GM18507 (cell line): ENCODE measurements around the gene S100P.

Source experiments
- DNase-seq: peaks from one replicate; pipeline ENCODE4 v3.0.0; 2011; ENCODE audit warnings: low read depth; ENCODE audit not compliant: insufficient read length; ENCODE audit errors: extremely low spot score
- FAIRE-seq: peaks from 2 replicates; lab custom pipeline; 2011; peaks lifted over from hg19 to GRCh38; lab: Jason Lieb, UNC

S100P gene

GRCh38 chr4:6694177-6694901, 661 bp downstream of the S100P start:
- DNase-seq (no peak), FAIRE-seq (no peak)

DNA sequence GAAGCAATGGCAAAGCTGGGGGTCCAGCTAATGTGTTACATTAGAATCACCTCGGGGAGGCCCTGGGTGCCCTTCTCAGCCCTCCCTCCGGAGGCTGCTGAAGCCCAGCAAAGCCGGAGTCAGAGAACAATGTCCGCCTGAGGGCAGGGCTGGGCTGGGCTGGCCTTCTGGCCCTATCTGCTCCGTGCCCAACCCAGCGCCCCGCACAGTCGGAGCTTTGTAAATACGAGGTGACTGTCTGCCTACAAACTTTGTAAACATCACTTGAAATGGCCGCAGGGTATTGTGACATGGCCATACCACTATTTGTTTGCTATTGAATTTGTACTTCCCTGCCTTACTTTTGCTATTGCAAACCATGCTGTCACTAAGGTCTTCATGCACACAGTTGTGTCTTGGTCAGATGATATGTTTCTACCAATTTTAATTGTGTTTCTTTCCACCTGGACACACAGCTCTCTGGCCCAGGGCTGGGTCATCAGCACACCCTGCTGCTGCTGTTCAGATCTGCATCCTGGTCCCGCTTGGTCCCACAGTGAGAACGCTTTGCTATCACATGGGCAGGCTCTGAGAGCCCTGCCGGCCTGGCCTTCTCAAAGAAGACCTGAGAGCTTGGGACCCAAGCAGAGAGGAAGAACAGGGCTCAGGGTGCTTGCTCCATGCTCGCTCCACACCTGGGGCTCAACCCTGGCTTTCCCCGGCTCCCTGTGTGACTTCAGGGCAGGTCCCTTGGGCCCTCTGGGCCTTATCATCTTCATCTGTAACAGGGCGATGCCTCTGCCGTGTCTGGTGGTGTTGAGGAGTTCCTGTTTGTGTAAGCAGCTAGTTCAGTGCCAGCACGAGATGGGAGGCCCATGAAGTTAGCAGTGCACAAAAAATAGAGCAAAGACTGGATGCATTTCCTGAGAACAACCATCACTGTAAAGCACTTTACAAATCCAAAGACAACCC, 2.3 kb downstream of the S100P start:
- no peak for DNase-seq

GRCh38 chr4:6696611-6697010, 2.9 kb downstream of the S100P start:
- FAIRE-seq (no peak), DNase-seq (no peak)

More for the DNA sequence above, 2.3 kb downstream of the S100P start:
- peak; percentile 24 for FAIRE-seq

- FAIRE-seq: no peak
Observed at GRCh38 chr4:6697131-6697530, 3.5 kb downstream of the S100P start.

GRCh38 chr4:6699388-6699787, 5.7 kb downstream of the S100P start:
- FAIRE-seq: no peak
- no peak for DNase-seq

More at GRCh38 chr4:6697131-6697530, 3.5 kb downstream of the S100P start:
- DNase-seq: no peak

- no peak for DNase-seq
- no peak for FAIRE-seq
Observed at GRCh38 chr4:6699903-6700302, 6.2 kb downstream of the S100P start.

GRCh38 chr4:6701371-6701770, 7.7 kb downstream of the S100P start:
- DNase-seq: no peak
- FAIRE-seq: no peak

DNA sequence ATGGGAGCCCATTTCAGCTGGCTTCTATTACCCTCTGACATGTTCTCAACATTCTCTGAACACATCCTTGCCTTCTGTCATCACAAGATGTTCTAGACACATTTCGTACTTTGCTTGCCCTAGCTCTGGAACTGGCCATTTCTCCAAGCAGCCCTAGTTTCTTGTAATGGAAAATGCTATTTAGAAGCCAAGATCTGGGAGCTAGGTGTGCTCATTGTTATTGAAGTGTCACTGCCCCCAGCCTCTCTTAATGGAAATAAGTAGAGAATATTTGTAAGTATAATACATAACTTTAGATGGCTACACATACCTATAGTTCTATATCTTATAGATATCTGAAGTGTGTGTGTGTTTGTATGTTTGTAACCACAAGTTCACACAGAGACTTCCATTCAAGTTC, 9.1 kb downstream of the S100P start:
- FAIRE-seq (no peak), DNase-seq (no peak)

- DNase-seq: no peak
- no peak for FAIRE-seq
Observed at GRCh38 chr4:6703786-6704185, 10.1 kb downstream of the S100P start.

GRCh38 chr4:6705646-6706045, 12.0 kb downstream of the S100P start:
- DNase-seq: no peak
- no peak for FAIRE-seq

GRCh38 chr4:6706173-6706572, 12.5 kb downstream of the S100P start:
- no peak for DNase-seq
- FAIRE-seq: no peak

DNA sequence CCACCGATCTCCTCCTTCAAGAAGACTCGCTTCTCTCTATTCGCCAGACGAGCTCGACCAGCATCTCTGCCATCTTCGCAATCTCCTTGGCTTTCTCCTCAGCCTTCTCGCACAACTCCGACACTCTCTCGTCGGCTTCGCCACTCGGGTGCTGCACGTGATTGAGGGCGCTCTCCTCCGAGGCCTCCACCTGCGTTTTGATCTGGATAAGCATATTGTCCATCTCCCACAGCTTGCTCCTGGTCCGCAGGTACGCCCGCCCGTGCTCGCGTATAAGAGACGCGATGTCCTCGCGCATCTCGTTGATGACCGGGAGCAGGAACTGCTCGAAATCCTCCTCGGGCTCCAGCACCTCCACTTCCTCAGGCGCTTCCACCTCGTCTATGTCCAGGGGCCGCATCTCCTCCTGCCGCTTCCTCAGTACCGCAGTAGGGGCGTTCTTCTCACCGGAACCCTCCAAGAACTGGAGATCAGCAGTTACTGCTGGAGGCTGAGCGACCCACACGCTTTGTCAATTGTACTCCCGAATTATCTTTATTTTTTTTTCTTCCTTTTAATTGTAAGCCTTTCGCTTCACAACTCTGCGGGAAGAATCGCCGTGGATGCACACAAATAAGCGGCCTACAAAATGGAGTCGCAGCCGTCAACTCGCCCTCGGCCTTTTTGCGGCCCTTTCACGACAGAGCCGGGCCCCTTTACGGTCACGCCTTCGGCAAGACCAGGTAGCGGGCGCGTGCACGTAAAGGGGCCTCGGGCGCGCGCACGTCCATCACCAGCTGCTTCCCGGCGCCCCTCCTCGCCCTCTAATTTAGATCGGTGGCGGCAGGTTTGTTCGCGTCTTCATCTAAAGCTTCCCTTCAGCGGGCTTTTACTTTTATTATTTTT, 15.8 kb downstream of the S100P start, which contains the start of gene MRFAP1L1:
Gene MRFAP1L1, minus strand, starts transcription at position 636 of the 885 bp plus-strand sequence. Its CDS starts 236 bp downstream, at position 400.
- DNase-seq (peak; percentile 83), FAIRE-seq (peak; percentile 94)

GRCh38 chr4:6710282-6710681, 16.6 kb downstream of the S100P start:
- FAIRE-seq: no peak

GRCh38 chr4:6710996-6711395, 17.3 kb downstream of the S100P start:
- DNase-seq (no peak), FAIRE-seq (no peak)

More at GRCh38 chr4:6710282-6710681, 16.6 kb downstream of the S100P start:
- DNase-seq: no peak

GRCh38 chr4:6714954-6715353, 21.3 kb downstream of the S100P start:
- DNase-seq (no peak), FAIRE-seq (no peak)

DNA sequence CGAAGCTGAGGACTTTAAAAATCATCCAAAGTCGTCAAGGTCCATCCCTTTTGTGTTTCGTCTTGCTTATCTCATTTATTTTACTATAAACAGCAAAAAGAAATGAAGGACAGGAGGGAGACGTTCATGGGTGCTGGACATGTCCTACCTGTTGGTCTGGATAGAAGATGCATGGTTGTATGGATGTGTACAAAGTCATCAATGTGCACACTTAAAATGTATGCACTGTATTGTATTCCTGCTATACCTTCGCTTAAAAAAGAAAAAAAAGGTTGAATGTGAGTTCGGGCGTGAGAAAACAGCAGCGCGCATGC, 22.0 kb downstream of the S100P start:
- FAIRE-seq (no peak), DNase-seq (no peak)

DNA sequence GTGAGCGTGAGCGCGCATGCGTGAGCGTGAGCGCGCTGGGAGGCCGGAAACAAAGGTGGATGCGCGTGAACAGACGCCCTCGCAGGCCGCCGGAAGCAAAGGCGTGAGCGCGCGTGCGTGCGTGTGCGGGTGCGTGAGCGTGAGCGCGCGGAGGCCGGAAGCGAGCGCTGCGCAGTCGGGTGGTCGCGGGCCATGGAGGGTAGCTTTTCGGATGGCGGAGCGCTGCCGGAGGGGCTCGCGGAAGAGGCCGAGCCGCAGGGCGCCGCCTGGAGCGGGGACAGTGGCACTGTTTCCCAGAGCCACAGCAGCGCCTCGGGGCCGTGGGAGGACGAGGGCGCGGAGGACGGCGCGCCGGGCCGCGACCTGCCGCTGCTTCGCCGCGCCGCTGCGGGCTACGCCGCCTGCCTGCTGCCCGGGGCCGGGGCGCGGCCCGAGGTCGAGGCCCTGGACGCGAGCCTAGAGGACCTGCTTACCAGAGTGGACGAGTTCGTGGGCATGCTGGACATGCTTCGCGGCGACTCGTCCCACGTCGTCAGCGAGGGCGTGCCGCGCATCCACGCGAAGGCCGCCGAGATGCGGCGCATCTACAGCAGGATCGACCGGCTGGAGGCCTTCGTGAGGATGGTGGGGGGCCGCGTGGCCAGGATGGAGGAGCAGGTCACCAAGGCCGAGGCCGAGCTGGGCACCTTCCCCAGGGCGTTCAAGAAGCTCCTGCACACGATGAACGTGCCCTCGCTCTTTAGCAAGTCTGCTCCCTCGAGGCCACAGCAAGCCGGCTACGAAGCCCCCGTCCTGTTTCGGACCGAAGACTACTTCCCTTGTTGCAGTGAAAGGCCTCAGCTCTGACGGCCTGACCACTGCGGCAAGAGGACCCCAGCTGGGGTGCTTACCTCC, 22.6 kb downstream of the S100P start, which contains the start of gene BLOC1S4:
Gene BLOC1S4, plus strand, starts transcription at position 157 of the 894 bp plus-strand sequence. Its CDS starts 36 bp downstream, at position 193.
- DNase-seq (peak; percentile 90), FAIRE-seq (peak; percentile 93)

- DNase-seq: no peak
- no peak for FAIRE-seq
Observed at GRCh38 chr4:6716958-6717655, 23.4 kb downstream of the S100P start.
